Calu3 (cell line): ENCODE measurements around the gene RPS19BP1. TPM values are rescaled to one million over a fixed set of nuclear protein-coding genes. Genes with fewer than 3 reads are reported as not detected.

Source experiments
- BruUV-seq: library from RNA; stranded (reverse); fragments of 400-500 nt; replicated peaks from 2 replicates; lab custom pipeline; 2021; lab: Mats Ljungman, UMichigan
- CTCF ChIA-PET: fragments of 300-600 bp; sonication (Branson Sonifier 250); formaldehyde crosslinking; loops from one replicate; lab custom pipeline; 2022; ENCODE audit warnings: antibody characterized with exemption; lab: Charles Lee
- DNase-seq: peaks from one replicate; pipeline ENCODE4 v3.0.0; 2022
- H3K27ac Mint-ChIP-seq: one replicate; pipeline ENCODE4 v1.8.0; 2022; ENCODE audit warnings: mixed read lengths; ENCODE audit not compliant: unreplicated experiment
- H3K27me3 Mint-ChIP-seq: one replicate; pipeline ENCODE4 v1.8.0; 2022; ENCODE audit warnings: mixed read lengths; ENCODE audit not compliant: unreplicated experiment
- H3K36me3 Mint-ChIP-seq: one replicate; pipeline ENCODE4 v1.8.0; 2022; ENCODE audit warnings: mild to moderate bottlenecking, moderate library complexity, mixed read lengths; ENCODE audit not compliant: insufficient read depth, unreplicated experiment
- H3K4me1 Mint-ChIP-seq: one replicate; pipeline ENCODE4 v1.8.0; 2022; ENCODE audit warnings: mild to moderate bottlenecking, low read depth, mixed read lengths; ENCODE audit not compliant: unreplicated experiment
- H3K4me3 Mint-ChIP-seq: one replicate; pipeline ENCODE4 v1.8.0; 2022; ENCODE audit warnings: mild to moderate bottlenecking, low read depth, moderate library complexity, mixed read lengths; ENCODE audit not compliant: unreplicated experiment
- H3K9me3 Mint-ChIP-seq: one replicate; pipeline ENCODE4 v1.8.0; 2022; ENCODE audit warnings: low read depth, mixed read lengths; ENCODE audit not compliant: unreplicated experiment
- CTCF ChIP-seq: fragments of 200-600 bp; IDR thresholded peaks from one replicate; pipeline ENCODE4 v1.8.0; 2022; ENCODE audit warnings: antibody characterized with exemption; ENCODE audit not compliant: unreplicated experiment
- intact Hi-C: fragments of 100-400 bp; cut with micrococcal nuclease; formaldehyde crosslinking; loops from one replicate; pipeline ENCODE4 v1.10.0; 2022; ENCODE audit not compliant: unreplicated experiment
- total RNA-seq: library from RNA; stranded (reverse); gene quantifications from 2 replicates; pipeline ENCODE4 v1.2.3, GENCODE V29; 2022

RPS19BP1 gene
- total RNA-seq, 1 experiment from 2014 or later, result 87.7 TPM

GRCh38 chr22:39486951-39487825, 45.4 kb downstream of the RPS19BP1 start:
- no peaks in the 10 kb centered on the region for H3K9me3 Mint-ChIP-seq
- intact Hi-C loops, result no loop called here
- CTCF ChIA-PET, result no interaction called here

GRCh38 chr22:39482768-39483167, 49.8 kb downstream of the RPS19BP1 start:
- no peak overlapping the region for H3K27ac Mint-ChIP-seq
- H3K27me3 Mint-ChIP-seq, result no peaks in the 10 kb centered on the region
- no peak for DNase-seq
- CTCF ChIA-PET, result interaction anchor here (1.2 to 1.3 kb wide), 2 partner anchors 11 to 14 kb away, joined by 4 read pairs; no protein-coding TSS in a partner anchor
- TF ChIP-seq CTCF, result no peak
- H3K4me3 Mint-ChIP-seq, result no peak overlapping the region
- H3K36me3 Mint-ChIP-seq, result no peaks in the 10 kb centered on the region
- intact Hi-C loops, result no loop called here
- H3K9me3 Mint-ChIP-seq, result no peaks in the 10 kb centered on the region
- H3K4me1 Mint-ChIP-seq, result no peaks in the 10 kb centered on the region
- BruUV-seq, result no TSS peak

More at GRCh38 chr22:39486951-39487825, 45.4 kb downstream of the RPS19BP1 start:
- no peak for DNase-seq
- Mint-ChIP-seq H3K4me3 (no peak overlapping the region), H3K36me3 (peaks cover 9% of the 10 kb centered on the region), H3K27ac (no peak overlapping the region), H3K4me1 (no peaks in the 10 kb centered on the region), H3K27me3 (no peaks in the 10 kb centered on the region)
- no peak for TF ChIP-seq CTCF
- BruUV-seq, result no TSS peak

GRCh38 chr22:39481595-39481994, 51.0 kb downstream of the RPS19BP1 start:
- Mint-ChIP-seq H3K36me3 (no peaks in the 10 kb centered on the region), H3K27ac (no peak overlapping the region), H3K4me1 (no peaks in the 10 kb centered on the region), H3K9me3 (no peaks in the 10 kb centered on the region), H3K4me3 (no peak overlapping the region), H3K27me3 (no peaks in the 10 kb centered on the region)
- CTCF ChIA-PET, result no interaction called here
- no peak for TF ChIP-seq CTCF
- no TSS peak for BruUV-seq
- intact Hi-C loops, result no loop called here
- DNase-seq, result no peak

GRCh38 chr22:39481054-39481453, 51.5 kb downstream of the RPS19BP1 start:
- Mint-ChIP-seq H3K4me3 (no peak overlapping the region), H3K27me3 (no peaks in the 10 kb centered on the region), H3K4me1 (no peaks in the 10 kb centered on the region), H3K9me3 (no peaks in the 10 kb centered on the region), H3K27ac (no peak overlapping the region), H3K36me3 (no peaks in the 10 kb centered on the region)
- no peak for DNase-seq
- BruUV-seq, result no TSS peak
- no peak for TF ChIP-seq CTCF
- intact Hi-C loops, result no loop called here
- CTCF ChIA-PET, result no interaction called here
